Coronary artery (tissue), 2 donors: ENCODE measurements around the gene ARID1B.

ENCODE experiments used
- DNase-seq: peaks from one replicate; pipeline ENCODE4 v3.0.0-alpha.2; 2017; ENCODE audit warnings: low spot score
- H3K27ac ChIP-seq, 2 donors: fragments of 200-600 bp; sonication (generic); one replicate each; pipeline ENCODE4 v1.5.1; 2016 to 2019
- H3K4me3 ChIP-seq: fragments of 200-600 bp; sonication (generic); 2 replicates; pipeline ENCODE4 v1.5.1; 2016; ENCODE audit warnings: mild to moderate bottlenecking, moderate library complexity
- TF ChIP-seq, protein P1 (sequence below): fragments of 200-600 bp; sonication (generic); IDR thresholded peaks from one replicate; pipeline ENCODE4 v1.5.1; 2019; ENCODE audit warnings: antibody characterized with exemption

Gene ARID1B

DNA sequence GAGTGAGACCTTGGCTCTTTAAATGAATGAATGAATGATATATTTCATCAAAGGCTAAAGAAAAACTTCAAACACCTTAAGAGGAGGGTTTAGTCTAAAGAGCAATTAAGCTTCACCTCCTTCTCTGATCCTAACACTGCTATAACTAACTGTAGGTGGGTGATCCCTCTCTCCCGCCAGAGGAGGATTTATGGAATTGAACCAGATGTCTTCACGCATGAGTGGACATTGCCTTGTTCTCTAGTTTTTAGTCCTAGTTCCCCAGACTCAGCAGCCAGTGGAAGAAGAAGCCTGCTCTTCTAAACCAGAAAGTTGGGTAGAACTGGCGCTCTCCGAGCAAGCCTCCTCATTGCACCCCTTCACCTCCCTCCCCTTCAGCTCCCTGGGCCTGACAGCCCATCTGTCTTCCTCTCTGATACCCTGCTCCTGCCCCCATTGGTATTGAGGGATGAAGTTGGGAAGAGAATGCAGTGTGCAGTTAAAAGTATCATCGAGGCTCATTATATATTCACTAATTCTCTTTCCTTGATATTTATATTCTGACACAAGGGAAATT is 142.7 kb downstream of the ARID1B start:
- TF ChIP-seq, protein P1, sequence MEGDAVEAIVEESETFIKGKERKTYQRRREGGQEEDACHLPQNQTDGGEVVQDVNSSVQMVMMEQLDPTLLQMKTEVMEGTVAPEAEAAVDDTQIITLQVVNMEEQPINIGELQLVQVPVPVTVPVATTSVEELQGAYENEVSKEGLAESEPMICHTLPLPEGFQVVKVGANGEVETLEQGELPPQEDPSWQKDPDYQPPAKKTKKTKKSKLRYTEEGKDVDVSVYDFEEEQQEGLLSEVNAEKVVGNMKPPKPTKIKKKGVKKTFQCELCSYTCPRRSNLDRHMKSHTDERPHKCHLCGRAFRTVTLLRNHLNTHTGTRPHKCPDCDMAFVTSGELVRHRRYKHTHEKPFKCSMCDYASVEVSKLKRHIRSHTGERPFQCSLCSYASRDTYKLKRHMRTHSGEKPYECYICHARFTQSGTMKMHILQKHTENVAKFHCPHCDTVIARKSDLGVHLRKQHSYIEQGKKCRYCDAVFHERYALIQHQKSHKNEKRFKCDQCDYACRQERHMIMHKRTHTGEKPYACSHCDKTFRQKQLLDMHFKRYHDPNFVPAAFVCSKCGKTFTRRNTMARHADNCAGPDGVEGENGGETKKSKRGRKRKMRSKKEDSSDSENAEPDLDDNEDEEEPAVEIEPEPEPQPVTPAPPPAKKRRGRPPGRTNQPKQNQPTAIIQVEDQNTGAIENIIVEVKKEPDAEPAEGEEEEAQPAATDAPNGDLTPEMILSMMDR = no peak

GRCh38 chr6:156924246-156924645 is 147.1 kb downstream of the ARID1B start:
- TF ChIP-seq, protein P1 = no peak
- no peak for DNase-seq
- Histone ChIP-seq H3K27ac (no peak overlapping the region), H3K4me3 (no peak overlapping the region)

More for the DNA sequence above, 142.7 kb downstream of the ARID1B start:
- no peak for DNase-seq
- no peak overlapping the region for H3K27ac ChIP-seq
- no peak overlapping the region for H3K4me3 ChIP-seq

GRCh38 chr6:156925026-156925425 is 147.8 kb downstream of the ARID1B start:
- no peak overlapping the region for H3K4me3 ChIP-seq
- TF ChIP-seq, protein P1 = no peak
- no peak overlapping the region for H3K27ac ChIP-seq
- no peak for DNase-seq

GRCh38 chr6:156925718-156926607 is 148.8 kb downstream of the ARID1B start:
- H3K27ac ChIP-seq = no peak overlapping the region
- no peak for DNase-seq
- H3K4me3 ChIP-seq = no peak overlapping the region
- TF ChIP-seq, protein P1 = no peak

DNA sequence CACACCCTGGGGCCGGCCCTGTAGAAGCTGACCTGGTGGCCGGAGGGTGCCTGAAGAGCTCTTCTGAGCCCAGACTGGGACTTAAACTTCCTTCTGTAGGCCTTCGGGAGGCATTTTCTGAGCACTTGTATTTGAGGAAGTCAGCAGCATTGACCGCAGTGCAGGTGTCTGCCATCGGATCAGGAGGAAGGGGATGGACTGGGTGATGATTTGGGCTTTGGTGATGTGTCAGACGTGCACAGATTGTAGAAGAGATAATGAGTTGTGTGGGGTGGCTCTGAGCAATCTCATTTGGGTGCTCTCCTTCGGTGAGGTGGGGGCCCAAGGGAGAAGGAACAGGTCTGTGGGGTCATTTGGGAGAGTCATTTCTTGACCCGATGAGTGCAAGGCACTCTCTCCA is 150.9 kb downstream of the ARID1B start:
- TF ChIP-seq, protein P1 = no peak
- no peak overlapping the region for H3K4me3 ChIP-seq
- no peak overlapping the region for H3K27ac ChIP-seq
- no peak for DNase-seq

- H3K4me3 ChIP-seq = no peak overlapping the region
- TF ChIP-seq, protein P1 = no peak
- no peak for DNase-seq
- no peak overlapping the region for H3K27ac ChIP-seq
Measured at GRCh38 chr6:156928972-156929371, 151.8 kb downstream of the ARID1B start.

DNA sequence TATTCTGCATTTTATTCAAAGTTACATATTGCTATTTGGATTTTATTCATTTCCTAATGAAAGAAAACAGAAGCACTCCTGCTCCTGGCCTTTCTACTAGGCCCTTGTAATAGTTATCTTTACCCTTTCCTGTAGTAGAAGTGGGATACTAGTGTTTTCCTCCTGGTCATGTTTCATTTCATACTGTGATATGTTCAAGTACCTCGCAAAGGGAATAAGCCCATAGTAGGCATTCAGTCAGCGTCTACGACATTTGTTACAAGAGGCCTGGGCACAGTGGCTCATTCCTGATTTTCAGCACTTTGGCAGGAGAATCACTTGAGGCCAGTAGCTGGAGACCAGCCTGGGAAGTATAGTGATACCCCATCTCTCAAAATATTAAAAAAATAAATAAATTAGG is 154.1 kb downstream of the ARID1B start:
- H3K4me3 ChIP-seq = no peak overlapping the region
- no peak for DNase-seq
- TF ChIP-seq, protein P1 = no peak
- H3K27ac ChIP-seq = no peak overlapping the region
